HCT116 (cell line): ENCODE measurements around the gene ATP13A4. TPM values are rescaled to one million over a fixed set of nuclear protein-coding genes. Genes with fewer than 3 reads are reported as not detected.

Experiments used
- ATAC-seq: fragments of 200-7000 bp; cut with Tn5 transposase; 2 replicates; pipeline ENCODE4 v1.9.1; 2020; ENCODE audit warnings: mild to moderate bottlenecking, moderate library complexity
- BruUV-seq: library from RNA; stranded (reverse); fragments of 400-500 nt; replicated peaks from 2 replicates; lab custom pipeline; 2021; lab: Mats Ljungman, UMichigan
- CTCF ChIA-PET: fragments of 300-600 bp; sonication (Branson Sonifier 250); formaldehyde crosslinking; loops from one replicate; lab custom pipeline; 2021; ENCODE audit warnings: antibody characterized with exemption; lab: Charles Lee
- POLR2A ChIA-PET: fragments of 300-600, 350-600 bp; sonication (Branson Sonifier 250); formaldehyde crosslinking; loops from one replicate; lab custom pipeline; 2021; ENCODE audit warnings: antibody characterized with exemption; lab: Charles Lee
- RAD21 ChIA-PET, 2 experiments: fragments of 300-600 bp; sonication (Branson Sonifier 250); formaldehyde crosslinking; loops; one replicate each; lab custom pipeline; 2023; ENCODE audit warnings: low total read pairs in 2 of 2; ENCODE audit not compliant: uncharacterized antibody in 2 of 2, unreplicated experiment in 2 of 2, low non-redundant PET in 1 of 2; lab: Charles Lee
- DNase-seq: peaks from one replicate; pipeline ENCODE4 v3.0.0-alpha.2; 2010; ENCODE audit warnings: low read depth, low spot score
- H2AFZ ChIP-seq: fragments of 200-600 bp; shearing (Covaris generic), sonication (generic); 2 replicates; pipeline ENCODE4 v1.6.1; 2017; ENCODE audit warnings: low read depth, mixed run types, mixed read lengths, antibody characterized with exemption, low read length; ENCODE audit not compliant: poor library complexity, severe bottlenecking
- H3K27ac ChIP-seq: 2 replicates; pipeline ENCODE4 v1.5.1; 2012; ENCODE audit warnings: low read depth, low read length
- H3K27me3 ChIP-seq: fragments of 200-600 bp; sonication (generic); 2 replicates; pipeline ENCODE4 v1.6.1; 2016; ENCODE audit warnings: mixed run types, low read length, mixed read lengths; ENCODE audit not compliant: insufficient read depth
- H3K36me3 ChIP-seq, 2 experiments: fragments of 200-500 bp in 1 of 2; fragments of 200-600 bp in 1 of 2; sonication (Bioruptor generic) in 1 of 2; sonication (generic) in 1 of 2; 2 replicates each; pipeline versions ENCODE4 v1.5.1 to v1.6.1; 2014 to 2016; ENCODE audit warnings: low read length in 2 of 2, inconsistent platforms in 1 of 2, mixed read lengths in 1 of 2, mixed run types in 1 of 2; ENCODE audit not compliant: insufficient read depth in 2 of 2, control insufficient read depth in 1 of 2
- H3K4me1 ChIP-seq, 2 experiments: fragments of 200-600 bp in 1 of 2; sonication (generic) in 1 of 2; 2 replicates each; pipeline versions ENCODE4 v1.5.1 to v1.6.1; 2012 to 2017; ENCODE audit warnings: low read length in 2 of 2, inconsistent platforms in 1 of 2, mild to moderate bottlenecking in 1 of 2, mixed read lengths in 1 of 2, mixed run types in 1 of 2, moderate library complexity in 1 of 2; ENCODE audit not compliant: insufficient read depth in 2 of 2, control insufficient read depth in 1 of 2
- H3K4me2 ChIP-seq: fragments of 200-600 bp; sonication (generic); 2 replicates; pipeline ENCODE4 v1.6.1; 2017; ENCODE audit warnings: mixed run types, low read length, mixed read lengths
- H3K4me3 ChIP-seq, 2 experiments: fragments of 200-600 bp in 1 of 2; sonication (generic) in 1 of 2; replicated peaks in 1 of 2; 2 replicates each; pipeline ENCODE4 v1.5.1; 2011 to 2016; ENCODE audit warnings: low read length in 2 of 2, control low read depth in 1 of 2, low read depth in 1 of 2, mild to moderate bottlenecking in 1 of 2, mixed read lengths in 1 of 2, mixed run types in 1 of 2
- H3K79me2 ChIP-seq: fragments of 200-600 bp; sonication (generic); 2 replicates; pipeline ENCODE4 v1.6.1; 2017; ENCODE audit warnings: mild to moderate bottlenecking, mixed run types, low read length, moderate library complexity, mixed read lengths; ENCODE audit not compliant: insufficient read depth
- H3K9ac ChIP-seq: fragments of 200-600 bp; sonication (generic); 2 replicates; pipeline ENCODE4 v1.6.1; 2016; ENCODE audit warnings: low read length, mixed read lengths
- H3K9me2 ChIP-seq: fragments of 200-600 bp; sonication (generic), shearing (Covaris generic); 2 replicates; pipeline ENCODE4 v1.6.1; 2017; ENCODE audit warnings: mixed run types, mild to moderate bottlenecking, moderate library complexity; ENCODE audit not compliant: insufficient read depth
- H3K9me3 ChIP-seq, 2 experiments: fragments of 200-500 bp in 1 of 2; fragments of 200-600 bp in 1 of 2; sonication (Bioruptor generic) in 1 of 2; sonication (generic) in 1 of 2; 2 replicates each; pipeline ENCODE4 v1.6.1; 2014 to 2017; ENCODE audit warnings: low read length in 2 of 2, mixed read lengths in 2 of 2, inconsistent platforms in 1 of 2, low read depth in 1 of 2, mild to moderate bottlenecking in 1 of 2, mixed run types in 1 of 2, moderate library complexity in 1 of 2; ENCODE audit not compliant: control insufficient read depth in 1 of 2, insufficient read depth in 1 of 2
- H4K20me1 ChIP-seq: fragments of 200-600 bp; sonication (generic), shearing (Covaris generic); 2 replicates; pipeline ENCODE4 v1.6.1; 2017; ENCODE audit warnings: mixed run types, mild to moderate bottlenecking, moderate library complexity; ENCODE audit not compliant: insufficient read depth
- CEBPB ChIP-seq: IDR thresholded peaks from 2 replicates; pipeline ENCODE4 v1.6.1; 2012; ENCODE audit warnings: low read depth
- ELF1 ChIP-seq: IDR thresholded peaks from 2 replicates; pipeline ENCODE4 v1.6.1; 2012; ENCODE audit warnings: low read depth, borderline replicate concordance
- FOSL1 ChIP-seq: IDR thresholded peaks from 2 replicates; pipeline ENCODE4 v1.6.1; 2012; ENCODE audit warnings: low read depth
- MAX ChIP-seq: IDR thresholded peaks from 2 replicates; pipeline ENCODE4 v1.6.1; 2012
- POLR2AphosphoS5 ChIP-seq: IDR thresholded peaks from 2 replicates; pipeline ENCODE4 v1.6.1; 2011; ENCODE audit warnings: mild to moderate bottlenecking, low read depth, low read length, moderate library complexity
- RAD21 ChIP-seq: IDR thresholded peaks from 2 replicates; pipeline ENCODE4 v1.6.1; 2012; ENCODE audit warnings: low read depth, mild to moderate bottlenecking
- REST ChIP-seq: IDR thresholded peaks from 2 replicates; pipeline ENCODE4 v1.6.1; 2012; ENCODE audit warnings: low read depth
- SIN3A ChIP-seq: IDR thresholded peaks from 2 replicates; pipeline ENCODE4 v1.6.1; 2012; ENCODE audit warnings: low read depth
- SRF ChIP-seq: IDR thresholded peaks from 2 replicates; pipeline ENCODE4 v1.6.1; 2012; ENCODE audit warnings: low read depth
- YY1 ChIP-seq: IDR thresholded peaks from 2 replicates; pipeline ENCODE4 v1.6.1; 2011; ENCODE audit warnings: low read length, low read depth, moderate library complexity, mild to moderate bottlenecking; ENCODE audit not compliant: insufficient replicate concordance; ENCODE audit errors: extremely low read depth
- ZBTB33 ChIP-seq: IDR thresholded peaks from 2 replicates; pipeline ENCODE4 v1.6.1; 2011; ENCODE audit warnings: mild to moderate bottlenecking, low read length, moderate library complexity; ENCODE audit not compliant: insufficient replicate concordance; ENCODE audit errors: extremely low read depth
- intact Hi-C: fragments of 100-400 bp; cut with micrococcal nuclease; formaldehyde crosslinking; loops from 2 replicates; pipeline ENCODE4 v1.10.0; 2022
- total RNA-seq: library from RNA; stranded (reverse); gene quantifications from one replicate; pipeline ENCODE4 v1.2.1, GENCODE V29; 2021; ENCODE audit not compliant: unreplicated experiment
- TF ChIP-seq, protein P1 (sequence below), 3 experiments: fragments of 200-600 bp in 1 of 3; sonication (generic) in 1 of 3; IDR thresholded peaks in 2 of 3; conservative IDR thresholded peaks in 1 of 3; 2 replicates each; pipeline ENCODE4 v1.5.1; 2012 to 2017; ENCODE audit warnings: low read depth in 2 of 3, low read length in 2 of 3, antibody characterized with exemption in 1 of 3, borderline replicate concordance in 1 of 3, control low read depth in 1 of 3, mild to moderate bottlenecking in 1 of 3, mixed read lengths in 1 of 3, mixed run types in 1 of 3, moderate library complexity in 1 of 3; ENCODE audit not compliant: insufficient read depth in 1 of 3
- TF ChIP-seq, protein P2 (sequence below): IDR thresholded peaks from 2 replicates; pipeline ENCODE4 v1.6.1; 2012

Gene ATP13A4
- total RNA-seq, 1 experiment from 2014 or later, result 0.15 TPM

GRCh38 chr3:193594946-193595689 is 40.4 kb upstream of the ATP13A4 start (continued):
- TF ChIP-seq SRF, result no peak
- no peak for TF ChIP-seq CEBPB

- ChIA-PET RAD21 (no interaction called here), POLR2A (no interaction called here), CTCF (no interaction called here)
- Histone ChIP-seq H4K20me1 (peaks cover 2% of the 10 kb centered on the region; the same call in 1 of the 2 replicates), H3K4me2 (peak overlapping the region; percentile 81), H3K79me2 (peaks cover 55% of the 10 kb centered on the region), H3K9me3 (no peaks in the 10 kb centered on the region), H3K27me3 (no peaks in the 10 kb centered on the region), H3K4me3 (peak overlapping the region; percentile 62 to 89), H3K9me2 (no peaks in the 10 kb centered on the region; the same call in 1 of the 2 replicates), H3K9ac (peak overlapping the region; percentile 82), H3K27ac (peak overlapping the region; percentile 66), H2AFZ (no peak overlapping the region), H3K36me3 (0 out of 4 replicates have a peak, but pooled peaks cover 0 to 2% of the 10 kb centered on the region in 2 experiments), H3K4me1 (peaks cover 18 to 32% of the 10 kb centered on the region in 2 experiments)
- no TSS peak for BruUV-seq
- ATAC-seq, result no peak
- intact Hi-C loops, result loop anchor here (5.0 kb wide), 1 partner anchor 724 kb away; no protein-coding TSS in a partner anchor
- TF ChIP-seq FOSL1 (no peak), SRF (no peak), POLR2AphosphoS5 (no peak), RAD21 (no peak), SIN3A (no peak), YY1 (no peak), ELF1 (no peak), CEBPB (no peak), ZBTB33 (no peak), REST (no peak), MAX (no peak)
- TF ChIP-seq, protein P1, sequence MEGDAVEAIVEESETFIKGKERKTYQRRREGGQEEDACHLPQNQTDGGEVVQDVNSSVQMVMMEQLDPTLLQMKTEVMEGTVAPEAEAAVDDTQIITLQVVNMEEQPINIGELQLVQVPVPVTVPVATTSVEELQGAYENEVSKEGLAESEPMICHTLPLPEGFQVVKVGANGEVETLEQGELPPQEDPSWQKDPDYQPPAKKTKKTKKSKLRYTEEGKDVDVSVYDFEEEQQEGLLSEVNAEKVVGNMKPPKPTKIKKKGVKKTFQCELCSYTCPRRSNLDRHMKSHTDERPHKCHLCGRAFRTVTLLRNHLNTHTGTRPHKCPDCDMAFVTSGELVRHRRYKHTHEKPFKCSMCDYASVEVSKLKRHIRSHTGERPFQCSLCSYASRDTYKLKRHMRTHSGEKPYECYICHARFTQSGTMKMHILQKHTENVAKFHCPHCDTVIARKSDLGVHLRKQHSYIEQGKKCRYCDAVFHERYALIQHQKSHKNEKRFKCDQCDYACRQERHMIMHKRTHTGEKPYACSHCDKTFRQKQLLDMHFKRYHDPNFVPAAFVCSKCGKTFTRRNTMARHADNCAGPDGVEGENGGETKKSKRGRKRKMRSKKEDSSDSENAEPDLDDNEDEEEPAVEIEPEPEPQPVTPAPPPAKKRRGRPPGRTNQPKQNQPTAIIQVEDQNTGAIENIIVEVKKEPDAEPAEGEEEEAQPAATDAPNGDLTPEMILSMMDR (IDR thresholded peaks at IDR 0.05 in 2 of 3, conservative IDR thresholded peaks at IDR 0.05 in 1 of 3; ENCODE audit: borderline replicate concordance in 1 of 3, insufficient read depth in 1 of 3, low read depth in 2 of 3, low read length in 2 of 3), result no peak
- TF ChIP-seq, protein P2, sequence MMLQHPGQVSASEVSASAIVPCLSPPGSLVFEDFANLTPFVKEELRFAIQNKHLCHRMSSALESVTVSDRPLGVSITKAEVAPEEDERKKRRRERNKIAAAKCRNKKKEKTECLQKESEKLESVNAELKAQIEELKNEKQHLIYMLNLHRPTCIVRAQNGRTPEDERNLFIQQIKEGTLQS, result no peak
- DNase-seq, result no peak
Measured at GRCh38 chr3:193593668-193594030, 39.0 kb upstream of the ATP13A4 start.
